Muscle layer of colon (tissue), 2 donors: Measurements from ENCODE around the gene RPS2.
"Not testable (repeated sequence)": the region's sequence is repeated elsewhere in the genome, so short reads cannot be mapped to it uniquely, and the experiment has no call there.

Source experiments
- H3K27ac ChIP-seq: one replicate; pipeline ENCODE4 v1.7.0; 2013; ENCODE audit warnings: low read depth, mild to moderate bottlenecking, low read length, moderate library complexity
- H3K27me3 ChIP-seq, 2 donors: one replicate each; pipeline ENCODE4 v1.7.0; 2013; ENCODE audit warnings: low read length in 2 of 2, mild to moderate bottlenecking in 2 of 2; ENCODE audit not compliant: insufficient read depth in 2 of 2, control insufficient read depth in 1 of 2
- H3K36me3 ChIP-seq: one replicate; pipeline ENCODE4 v1.7.0; 2013; ENCODE audit warnings: mild to moderate bottlenecking, low read length; ENCODE audit not compliant: insufficient read depth
- H3K4me1 ChIP-seq: one replicate; pipeline ENCODE4 v1.7.0; 2013; ENCODE audit warnings: mild to moderate bottlenecking, low read length; ENCODE audit not compliant: insufficient read depth
- H3K4me3 ChIP-seq, 2 donors: one replicate each; pipeline ENCODE4 v1.7.0; 2013; ENCODE audit warnings: low read length in 2 of 2, low read depth in 1 of 2, mild to moderate bottlenecking in 1 of 2, moderate library complexity in 1 of 2
- H3K9ac ChIP-seq: one replicate; pipeline ENCODE4 v1.7.0; 2013; ENCODE audit warnings: low read length
- H3K9me3 ChIP-seq: one replicate; pipeline ENCODE4 v1.7.0; 2013; ENCODE audit warnings: mild to moderate bottlenecking, low read length
- donor health status: abdominal sarcoma.
- donor health status: Adenocarcinoma of cecum.

The RPS2 gene

GRCh38 chr16:1932050-1933028 is 32.3 kb downstream of the RPS2 start:
- no peak overlapping the region for H3K9ac ChIP-seq
- no peak overlapping the region for H3K4me3 ChIP-seq
- peaks cover 0 to 21% of the 10 kb centered on the region in 2 donors for H3K27me3 ChIP-seq
- no peaks in the 10 kb centered on the region for H3K9me3 ChIP-seq
- no peak overlapping the region for H3K27ac ChIP-seq
- H3K4me1 ChIP-seq: no peaks in the 10 kb centered on the region
- no peaks in the 10 kb centered on the region for H3K36me3 ChIP-seq

DNA sequence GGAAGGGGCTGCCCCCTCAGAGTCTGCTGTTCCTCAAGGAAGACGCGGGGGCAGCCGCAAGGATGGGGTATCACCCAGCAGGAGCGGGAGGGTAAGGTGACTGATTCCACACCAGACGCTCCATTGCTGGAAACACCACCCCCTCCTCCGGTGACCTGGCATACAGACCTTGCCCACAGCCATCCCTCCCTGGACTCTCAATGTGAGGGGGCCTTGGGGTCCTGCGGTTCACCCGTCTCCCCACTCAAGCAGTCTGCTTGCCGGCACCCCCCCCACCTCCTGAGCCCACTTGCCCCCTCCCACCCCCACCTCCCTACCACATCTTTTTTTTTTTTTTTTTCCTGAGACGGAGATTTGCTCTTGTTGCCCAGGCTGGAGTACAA is 34.3 kb downstream of the RPS2 start:
- Histone ChIP-seq H3K4me1 (no peaks in the 10 kb centered on the region), H3K27me3 (peaks cover 0 to 21% of the 10 kb centered on the region in 2 donors), H3K9ac (no peak overlapping the region), H3K36me3 (no peaks in the 10 kb centered on the region), H3K27ac (no peak overlapping the region), H3K9me3 (no peaks in the 10 kb centered on the region), H3K4me3 (no peak overlapping the region)

DNA sequence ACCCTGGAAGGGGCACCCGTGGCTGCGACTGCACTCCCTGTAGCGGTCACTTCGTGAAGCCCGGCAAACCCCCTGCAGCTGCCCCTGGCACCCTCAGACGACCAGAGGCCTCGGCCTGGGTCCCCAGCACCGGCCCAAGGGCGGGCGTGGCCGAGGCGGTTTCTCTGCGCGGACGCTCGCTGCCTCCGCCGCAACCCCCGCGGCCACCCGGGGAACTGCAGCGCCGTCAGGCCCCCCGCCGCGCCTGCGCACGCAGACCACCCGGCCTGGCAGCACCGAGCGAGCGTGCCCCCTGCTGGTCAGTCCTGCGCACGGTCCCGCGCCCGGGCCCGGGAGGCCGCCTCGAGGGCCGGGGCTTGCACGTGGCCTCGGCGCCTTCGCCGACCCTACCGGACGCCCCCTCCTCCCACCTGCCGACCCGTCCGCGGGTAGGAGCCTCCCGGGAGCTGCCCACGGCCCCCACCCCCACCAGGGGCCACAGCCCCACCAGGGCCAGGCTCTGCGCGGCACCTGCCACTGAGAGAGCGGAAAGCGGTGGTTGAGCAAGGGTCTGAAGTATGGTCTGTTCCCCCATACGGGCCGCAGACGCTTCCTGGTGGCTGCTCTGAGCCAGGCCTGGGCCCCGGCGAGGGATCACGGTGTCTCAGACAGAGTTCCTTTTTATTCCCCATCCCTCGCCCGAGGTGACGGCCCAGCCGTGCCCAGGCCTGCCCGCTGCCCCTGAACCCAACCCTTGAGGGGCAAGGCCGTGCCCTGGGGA is 34.9 kb downstream of the RPS2 start:
- peak overlapping the region; percentile 70 for H3K27ac ChIP-seq
- H3K9ac ChIP-seq: no peak overlapping the region

GRCh38 chr16:1929105-1929504 is 35.5 kb downstream of the RPS2 start:
- Histone ChIP-seq H3K27ac (peak overlapping the region; percentile 70), H3K36me3 (no peaks in the 10 kb centered on the region), H3K4me3 (peak overlapping the region; percentile 48 to 75), H3K9ac (no peak overlapping the region), H3K4me1 (no peaks in the 10 kb centered on the region), H3K27me3 (peaks cover 0 to 28% of the 10 kb centered on the region in 2 donors), H3K9me3 (no peaks in the 10 kb centered on the region)

More for the DNA sequence above, 34.9 kb downstream of the RPS2 start:
- H3K36me3 ChIP-seq: no peaks in the 10 kb centered on the region
- H3K27me3 ChIP-seq: peaks cover 0 to 22% of the 10 kb centered on the region in 2 donors
- peak overlapping the region; percentile 48 to 75 for H3K4me3 ChIP-seq
- no peaks in the 10 kb centered on the region for H3K4me1 ChIP-seq
- H3K9me3 ChIP-seq: no peaks in the 10 kb centered on the region

- Histone ChIP-seq H3K36me3 (no peaks in the 10 kb centered on the region), H3K9ac (no peak overlapping the region), H3K27ac (no peak overlapping the region), H3K4me3 (no peak overlapping the region), H3K9me3 (no peaks in the 10 kb centered on the region), H3K27me3 (peaks cover 8 to 31% of the 10 kb centered on the region in 2 donors), H3K4me1 (no peaks in the 10 kb centered on the region)
Observed at GRCh38 chr16:1926271-1926670, 38.4 kb downstream of the RPS2 start.

GRCh38 chr16:1924095-1924494 is 40.5 kb downstream of the RPS2 start:
- H3K27ac ChIP-seq: no peak overlapping the region
- H3K36me3 ChIP-seq: no peaks in the 10 kb centered on the region
- peaks cover 11 to 46% of the 10 kb centered on the region in 2 donors for H3K27me3 ChIP-seq
- H3K4me3 ChIP-seq: no peak overlapping the region
- no peak overlapping the region for H3K9ac ChIP-seq
- H3K4me1 ChIP-seq: no peaks in the 10 kb centered on the region
- H3K9me3 ChIP-seq: no peaks in the 10 kb centered on the region

- H3K4me1 ChIP-seq: no peaks in the 10 kb centered on the region
- no peak overlapping the region for H3K27ac ChIP-seq
- H3K9me3 ChIP-seq: no peaks in the 10 kb centered on the region
- no peak overlapping the region for H3K9ac ChIP-seq
- no peak overlapping the region for H3K4me3 ChIP-seq
- peaks cover 11 to 52% of the 10 kb centered on the region in 2 donors for H3K27me3 ChIP-seq
- H3K36me3 ChIP-seq: no peaks in the 10 kb centered on the region
Observed at GRCh38 chr16:1923299-1924034, 41.2 kb downstream of the RPS2 start.

GRCh38 chr16:1922357-1922756 is 42.3 kb downstream of the RPS2 start:
- H3K9ac ChIP-seq: no peak overlapping the region
- no peak overlapping the region for H3K27ac ChIP-seq
- no peaks in the 10 kb centered on the region for H3K9me3 ChIP-seq
- H3K4me3 ChIP-seq: no peak overlapping the region
- H3K36me3 ChIP-seq: no peaks in the 10 kb centered on the region
- H3K27me3 ChIP-seq: peaks cover 11 to 58% of the 10 kb centered on the region in 2 donors
- no peaks in the 10 kb centered on the region for H3K4me1 ChIP-seq

- H3K9me3 ChIP-seq: no peaks in the 10 kb centered on the region
- H3K27ac ChIP-seq: no peak overlapping the region
- no peak overlapping the region for H3K9ac ChIP-seq
- H3K4me3 ChIP-seq: no peak overlapping the region
- H3K27me3 ChIP-seq: peaks cover 16 to 74% of the 10 kb centered on the region in 2 donors
- H3K36me3 ChIP-seq: no peaks in the 10 kb centered on the region
- no peaks in the 10 kb centered on the region for H3K4me1 ChIP-seq
Observed at GRCh38 chr16:1920727-1921171, 43.9 kb downstream of the RPS2 start.

DNA sequence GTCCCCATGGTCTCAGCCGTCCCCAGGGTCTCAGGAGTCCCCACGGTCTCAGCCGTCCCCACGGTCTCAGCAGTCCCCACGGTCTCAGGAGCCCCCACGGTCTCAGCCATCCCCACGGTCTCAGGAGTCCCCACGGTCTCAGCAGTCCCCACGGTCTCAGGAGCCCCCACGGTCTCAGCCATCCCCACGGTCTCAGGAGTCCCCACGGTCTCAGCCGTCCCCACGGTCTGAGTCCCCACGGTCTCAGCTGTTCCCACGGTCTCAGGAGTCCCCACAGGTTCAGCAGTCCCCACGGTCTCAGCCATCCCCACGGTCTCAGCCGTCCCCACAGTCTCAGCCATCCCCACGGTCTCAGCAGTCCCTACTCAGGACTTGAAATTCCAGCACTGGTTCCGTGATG is 44.5 kb downstream of the RPS2 start:
- not testable (repeated sequence) for H3K27ac ChIP-seq, H3K9me3 ChIP-seq, H3K4me1 ChIP-seq, H3K9ac ChIP-seq, H3K4me3 ChIP-seq, H3K36me3 ChIP-seq
- peaks cover 16 to 79% of the 10 kb centered on the region in 2 donors for H3K27me3 ChIP-seq
